GM20000 (cell line): ENCODE measurements around the gene TRDN.

Experiments used
- DNase-seq: peaks from one replicate; pipeline ENCODE4 v3.0.0; 2012; ENCODE audit warnings: low spot score
- CTCF ChIP-seq: IDR thresholded peaks from 2 replicates; pipeline ENCODE4 v1.5.1; 2012; ENCODE audit warnings: mild to moderate bottlenecking, control low read depth; ENCODE audit errors: extremely low read depth, missing control alignments

Gene TRDN

DNA sequence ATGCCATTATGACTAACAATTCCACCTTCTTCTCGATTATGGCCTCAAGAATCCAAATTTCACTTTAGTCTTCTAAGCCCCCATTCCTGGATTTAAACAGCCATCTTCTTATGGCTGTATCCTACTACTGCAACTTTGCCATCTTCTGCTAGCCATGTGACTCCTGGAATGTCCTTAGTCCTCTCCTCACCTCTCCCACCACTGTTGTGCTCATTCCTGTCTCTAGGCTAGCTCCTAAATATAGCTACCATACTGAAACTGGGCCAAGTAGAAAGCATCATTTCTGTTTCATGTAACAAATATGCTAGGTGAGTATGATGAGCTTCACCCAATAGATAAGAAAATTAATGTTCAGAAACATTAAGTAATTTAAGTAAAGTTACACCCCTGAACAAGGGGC lies 327.6 kb downstream of the TRDN start:
- DNase-seq, result no peak
- no peak for TF ChIP-seq CTCF

DNA sequence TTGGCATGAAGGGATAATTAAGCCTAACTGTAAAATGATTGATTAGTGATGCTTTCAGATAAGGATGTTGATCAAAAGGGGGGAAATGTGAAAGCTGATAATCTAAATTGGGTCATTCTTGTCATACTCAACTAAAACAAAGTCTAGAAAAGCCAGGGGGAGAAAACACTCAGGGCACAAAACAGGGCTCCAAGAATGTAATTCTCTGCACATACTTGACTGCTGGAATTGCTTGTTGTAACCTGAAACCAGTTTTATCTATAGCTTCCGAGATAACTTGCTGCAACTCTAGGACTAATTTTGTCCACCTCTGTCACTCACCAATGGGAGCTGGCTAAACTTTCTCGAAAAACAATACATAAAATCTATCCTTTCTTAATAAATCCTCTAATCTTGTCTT lies 330.4 kb downstream of the TRDN start:
- no peak for TF ChIP-seq CTCF
- DNase-seq, result no peak

DNA sequence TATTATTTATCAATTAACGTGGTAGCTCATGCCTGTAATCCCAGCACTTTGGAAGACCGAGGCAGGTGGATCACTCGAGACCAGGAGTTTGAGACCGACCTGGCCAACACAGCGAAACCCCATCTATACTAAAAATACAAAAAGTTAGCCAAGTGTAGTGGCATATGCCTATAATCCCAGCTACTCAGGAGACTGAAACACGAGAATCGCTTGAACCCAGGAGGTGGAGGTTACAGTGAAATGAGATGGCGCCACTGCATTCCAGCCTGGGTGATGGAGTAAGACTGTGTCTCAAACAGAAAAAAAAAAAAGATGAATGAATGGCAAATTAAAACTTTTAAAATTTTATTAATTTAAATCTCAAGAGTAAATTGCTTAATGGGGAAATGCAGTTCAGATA lies 341.1 kb downstream of the TRDN start:
- no peak for TF ChIP-seq CTCF

DNA sequence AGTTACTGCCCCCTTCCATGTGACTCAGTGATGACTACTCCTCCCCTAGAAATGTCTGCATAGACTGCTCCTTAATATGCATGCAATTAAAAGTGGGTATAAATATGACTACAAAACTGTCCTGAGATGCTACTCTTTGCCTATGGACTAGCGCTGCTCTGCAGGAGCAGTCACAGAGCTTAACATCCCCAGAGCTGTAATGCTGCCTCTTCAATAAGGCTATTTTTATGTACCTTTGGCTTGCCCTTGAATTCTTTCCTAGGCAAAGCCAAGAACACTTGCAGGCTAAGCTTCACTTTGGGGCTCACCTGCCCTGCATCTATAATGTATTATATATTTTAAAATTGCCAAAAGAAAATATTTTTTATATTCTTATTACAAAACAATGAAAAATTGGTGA lies 341.6 kb downstream of the TRDN start:
- no peak for DNase-seq
- no peak for TF ChIP-seq CTCF

More for the DNA sequence above, 341.1 kb downstream of the TRDN start:
- DNase-seq, result no peak

DNA sequence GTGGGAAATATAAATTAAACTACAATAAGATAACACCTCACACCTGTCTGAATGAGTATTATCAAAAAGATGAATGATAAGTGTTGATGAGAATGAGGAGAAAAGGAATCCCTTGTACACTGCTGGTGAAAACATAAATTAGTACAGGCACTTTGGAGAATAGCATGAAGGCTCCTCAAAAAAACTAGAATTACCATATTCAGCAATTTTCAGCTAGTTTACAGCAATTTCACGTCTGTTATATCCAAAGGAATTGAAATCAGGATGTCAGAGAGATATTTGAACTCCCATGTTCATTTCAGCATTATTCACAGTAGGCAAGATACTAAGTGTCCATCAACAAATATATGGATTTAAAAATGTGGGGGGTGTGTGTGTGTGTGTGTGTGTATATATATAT lies 348.1 kb downstream of the TRDN start:
- TF ChIP-seq CTCF, result no peak
- no peak for DNase-seq

DNA sequence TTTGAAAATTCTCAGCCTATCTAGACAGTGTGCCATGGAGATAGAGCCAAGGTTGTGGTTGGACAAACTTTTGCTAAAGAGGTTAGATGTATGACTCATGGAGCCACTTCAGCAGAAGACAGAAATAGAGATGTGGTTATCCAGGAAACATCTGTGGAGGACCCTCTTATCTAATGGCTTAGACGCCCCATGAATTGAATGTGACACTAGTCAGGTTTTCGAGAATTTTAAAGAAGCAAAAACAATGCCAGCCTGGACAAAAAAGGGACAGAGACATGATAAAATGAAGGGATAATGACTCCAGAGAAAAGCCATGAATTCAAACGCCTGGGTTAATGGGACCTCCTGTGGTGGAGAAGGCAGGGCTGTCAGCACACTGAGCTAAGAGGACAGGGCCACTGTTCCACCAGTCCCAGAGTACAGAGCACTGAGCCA lies 360.2 kb downstream of the TRDN start:
- no peak for TF ChIP-seq CTCF

GRCh38 chr6:123263981-123264380 lies 372.8 kb downstream of the TRDN start:
- DNase-seq, result no peak
- no peak for TF ChIP-seq CTCF

More for the DNA sequence above, 360.2 kb downstream of the TRDN start:
- DNase-seq, result no peak
